AG04450 (cell line): ENCODE measurements around the gene KISS1R. TPM values are rescaled to one million over a fixed set of nuclear protein-coding genes. Genes with fewer than 3 reads are reported as not detected.

ENCODE experiments used
- CTCF ChIA-PET: fragments of 300-600, 350-600 bp; formaldehyde crosslinking; extraction: SDS; loops from one replicate; lab custom pipeline; 2022; ENCODE audit warnings: antibody characterized with exemption, inconsistent platforms; lab: Charles Lee
- POLR2A ChIA-PET: fragments of 350-600 bp; formaldehyde crosslinking; extraction: SDS; loops from one replicate; lab custom pipeline; 2021; ENCODE audit warnings: antibody characterized with exemption, inconsistent platforms; lab: Yijun Ruan, JAX
- DNase-seq: peaks from one replicate; pipeline ENCODE4 v3.0.0-alpha.2; 2011; ENCODE audit warnings: low read depth, low spot score
- H3K27ac ChIP-seq: one replicate; pipeline ENCODE4 v1.5.1; 2012; ENCODE audit warnings: low read depth, low read length, control low read depth
- H3K27me3 ChIP-seq: one replicate; pipeline ENCODE4 v1.6.0; 2012; ENCODE audit warnings: low read length; ENCODE audit not compliant: control insufficient read depth, insufficient read depth
- H3K4me3 ChIP-seq: 2 replicates; pipeline ENCODE4 v1.5.1; 2011; ENCODE audit warnings: mild to moderate bottlenecking, low read depth, low read length, control low read depth
- H3K9me3 ChIP-seq: 2 replicates; pipeline ENCODE4 v1.5.1; 2012; ENCODE audit warnings: low read length; ENCODE audit not compliant: control insufficient read depth, insufficient read depth
- CTCF ChIP-seq: IDR thresholded peaks from 2 replicates; pipeline ENCODE4 v1.5.1; 2011; ENCODE audit warnings: low read depth, low read length, control low read depth, inconsistent platforms
- polyA plus RNA-seq: library from polyadenylated mRNA; depleted of rRNA; stranded (reverse); fragments of >200 nt; gene quantifications from 2 replicates; pipeline ENCODE4 v1.2.3, GENCODE V29; 2011

KISS1R gene
- polyA plus RNA-seq, 1 experiment: not detected

GRCh38 chr19:931860-932647 lies 14.9 kb downstream of the KISS1R start:
- Histone ChIP-seq H3K9me3 (peaks cover 7% of the 10 kb centered on the region; the same call in 1 of the 2 replicates), H3K4me3 (no peak overlapping the region), H3K27ac (peak overlapping the region; percentile 31), H3K27me3 (no peaks in the 10 kb centered on the region)
- CTCF ChIA-PET: no interaction called here
- no peak for TF ChIP-seq CTCF
- POLR2A ChIA-PET: interaction anchor here (0.7 to 2.3 kb wide), 3 partner anchors 9 to 94 kb away, joined by 4 to 11 read pairs (median 4); partner anchors contain the start of genes CNN2 and WDR18
- no peak for DNase-seq

- TF ChIP-seq CTCF: no peak
- peaks cover 7% of the 10 kb centered on the region; the same call in 1 of the 2 replicates for H3K9me3 ChIP-seq
- no peaks in the 10 kb centered on the region for H3K27me3 ChIP-seq
- H3K27ac ChIP-seq: peak overlapping the region; percentile 91
- peak overlapping the region; percentile 41 for H3K4me3 ChIP-seq
- DNase-seq: peak; percentile 85
- ChIA-PET CTCF (no interaction called here), POLR2A (interaction anchor here (0.8 to 2.3 kb wide), 5 partner anchors 29 to 336 kb away, joined by 3 to 11 read pairs (median 4); partner anchors contain the start of genes CIRBP and WDR18)
Measured at GRCh38 chr19:932648-933552, 15.8 kb downstream of the KISS1R start.

- ChIA-PET POLR2A (interaction anchor here (0.8 to 2.3 kb wide), 5 partner anchors 28 to 336 kb away, joined by 3 to 11 read pairs (median 4); partner anchors contain the start of genes CIRBP and WDR18), CTCF (interaction anchor here (0.5 kb wide), 1 partner anchor 163 kb away, joined by 4 read pairs; no protein-coding TSS in a partner anchor)
- peak overlapping the region; percentile 91 for H3K27ac ChIP-seq
- no peak for DNase-seq
- peaks cover 7% of the 10 kb centered on the region; the same call in 1 of the 2 replicates for H3K9me3 ChIP-seq
- no peaks in the 10 kb centered on the region for H3K27me3 ChIP-seq
- no peak for TF ChIP-seq CTCF
- H3K4me3 ChIP-seq: no peak overlapping the region
Measured at GRCh38 chr19:933553-933882, 16.4 kb downstream of the KISS1R start.

- CTCF ChIA-PET: interaction anchor here (0.5 kb wide), 1 partner anchor 164 kb away, joined by 4 read pairs; no protein-coding TSS in a partner anchor
- Histone ChIP-seq H3K9me3 (peaks cover 7% of the 10 kb centered on the region; the same call in 1 of the 2 replicates), H3K27me3 (no peaks in the 10 kb centered on the region), H3K4me3 (no peak overlapping the region), H3K27ac (peak overlapping the region; percentile 91)
- POLR2A ChIA-PET: interaction anchor here (1.3 to 2.3 kb wide), 2 partner anchors 27 to 50 kb away, joined by 4 to 11 read pairs; partner anchors contain the start of gene WDR18
- DNase-seq: no peak
- no peak for TF ChIP-seq CTCF
Measured at GRCh38 chr19:934197-934840, 17.2 kb downstream of the KISS1R start.
